ENCODE results near the gene SCAF4. TPM values are rescaled to one million over a fixed set of nuclear protein-coding genes. Genes with fewer than 3 reads are reported as not detected.
A peak's percentile ranks its signal among the peaks of the same experiment; 100 is the strongest.
"Not testable (repeated sequence)": the region's sequence is repeated elsewhere in the genome, so short reads cannot be mapped to it uniquely, and the experiment has no call there.

Gene SCAF4
- total and polyA plus RNA-seq, 4 donors = 7.1 to 11.1 (median 9.3) TPM

GRCh38 chr21:31666445-31667010 is 65.4 kb downstream of the SCAF4 start:
- 47% methylated on average over 5 of the region's 5 CpGs for WGBS

GRCh38 chr21:31665869-31666268 is 66.0 kb downstream of the SCAF4 start:
- 94% methylated on average over 4 of the region's 4 CpGs for WGBS
- not testable (repeated sequence) for H3K27me3 ChIP-seq (ENCODE audit: control insufficient read depth in 4 of 4, insufficient read depth in 4 of 4, low read length in 3 of 4); H3K9ac ChIP-seq (ENCODE audit: low read depth in 1 of 2, low read length in 2 of 2); H3K9me3 ChIP-seq (ENCODE audit: control insufficient read depth in 4 of 4, low read length in 3 of 4); H3K27ac ChIP-seq (ENCODE audit: low read depth in 1 of 2, low read length in 2 of 2); H3K4me3 ChIP-seq (ENCODE audit: low read depth in 1 of 3, low read length in 3 of 3); DNase-seq (ENCODE audit: low spot score)
- Histone ChIP-seq H3K36me3 (ENCODE audit: control insufficient read depth in 4 of 4, insufficient read depth in 3 of 4, low read depth in 1 of 4, low read length in 3 of 4) (peaks cover 6 to 46% (median 36%) of the 10 kb centered on the region in 4 donors), H3K4me1 (ENCODE audit: control insufficient read depth in 4 of 4, insufficient read depth in 4 of 4, low read length in 3 of 4) (peaks cover 0 to 36% (median 26%) of the 10 kb centered on the region in 4 donors)

More at GRCh38 chr21:31666445-31667010, 65.4 kb downstream of the SCAF4 start:
- no peak overlapping the region for H3K4me3 ChIP-seq (ENCODE audit: low read depth in 1 of 3, low read length in 3 of 3)
- DNase-seq (ENCODE audit: low spot score) = no peak
- no peaks in the 10 kb centered on the region for H3K27me3 ChIP-seq (ENCODE audit: control insufficient read depth in 4 of 4, insufficient read depth in 4 of 4, low read length in 3 of 4)
- no peak overlapping the region for H3K9ac ChIP-seq (ENCODE audit: low read depth in 1 of 2, low read length in 2 of 2)
- peaks cover 6 to 48% (median 37%) of the 10 kb centered on the region in 4 donors for H3K36me3 ChIP-seq (ENCODE audit: control insufficient read depth in 4 of 4, insufficient read depth in 3 of 4, low read depth in 1 of 4, low read length in 3 of 4)
- peak overlapping the region in 1 of 2 donors; percentile 33 for H3K27ac ChIP-seq (ENCODE audit: low read depth in 1 of 2, low read length in 2 of 2)
- no peaks in the 10 kb centered on the region for H3K9me3 ChIP-seq (ENCODE audit: control insufficient read depth in 4 of 4, low read length in 3 of 4)
- H3K4me1 ChIP-seq (ENCODE audit: control insufficient read depth in 4 of 4, insufficient read depth in 4 of 4, low read length in 3 of 4) = peaks cover 0 to 31% (median 24%) of the 10 kb centered on the region in 4 donors
- TF ChIP-seq FOXA1 (IDR thresholded peaks at IDR 0.05) = no peak
- TF ChIP-seq REST (IDR thresholded peaks at IDR 0.05) = no peak
- TF ChIP-seq MAX (IDR thresholded peaks at IDR 0.05) = no peak
- TF ChIP-seq SP1 (IDR thresholded peaks at IDR 0.05) = no peak
- no peak for TF ChIP-seq ATF3 (IDR thresholded peaks at IDR 0.05)
- no peak for TF ChIP-seq NR2F2 (IDR thresholded peaks at IDR 0.05)
- no peak for TF ChIP-seq FOXA2 (IDR thresholded peaks at IDR 0.05)
- no peak for TF ChIP-seq EGR1 (IDR thresholded peaks at IDR 0.05; ENCODE audit: low read depth in 2 of 2)
- no peak for TF ChIP-seq ZBTB33 (IDR thresholded peaks at IDR 0.05)
- TF ChIP-seq TAF1 (conservative IDR thresholded peaks at IDR 0.05) = no peak
- TF ChIP-seq HNF4A (conservative IDR thresholded peaks at IDR 0.05) = no peak
- no peak for TF ChIP-seq GABPA (IDR thresholded peaks at IDR 0.05 in 1 of 2, conservative IDR thresholded peaks at IDR 0.05 in 1 of 2)
